Panc1 (cell line): ENCODE measurements around the gene AGBL2.

Source experiments
- CTCF ChIP-seq: fragments of 450-650 bp; IDR thresholded peaks from 2 replicates; pipeline ENCODE4 v1.5.1; 2017; ENCODE audit warnings: mild to moderate bottlenecking
- POLR2AphosphoS5 ChIP-seq: IDR thresholded peaks from 2 replicates; pipeline ENCODE4 v1.6.1; 2012; ENCODE audit warnings: mild to moderate bottlenecking, low read depth, low read length, moderate library complexity

GRCh38 chr11:47723041-47723440, 7.9 kb upstream of the AGBL2 start:
- TF ChIP-seq CTCF (no peak), POLR2AphosphoS5 (no peak)
